ENCODE measurements around the gene COMT. TPM values are rescaled to one million over a fixed set of nuclear protein-coding genes. Genes with fewer than 3 reads are reported as not detected.
A peak's percentile ranks its signal among the peaks of the same experiment; 100 is the strongest.

Gene COMT
- total RNA-seq, 1 experiment from 2014 or later: 248 TPM

DNA sequence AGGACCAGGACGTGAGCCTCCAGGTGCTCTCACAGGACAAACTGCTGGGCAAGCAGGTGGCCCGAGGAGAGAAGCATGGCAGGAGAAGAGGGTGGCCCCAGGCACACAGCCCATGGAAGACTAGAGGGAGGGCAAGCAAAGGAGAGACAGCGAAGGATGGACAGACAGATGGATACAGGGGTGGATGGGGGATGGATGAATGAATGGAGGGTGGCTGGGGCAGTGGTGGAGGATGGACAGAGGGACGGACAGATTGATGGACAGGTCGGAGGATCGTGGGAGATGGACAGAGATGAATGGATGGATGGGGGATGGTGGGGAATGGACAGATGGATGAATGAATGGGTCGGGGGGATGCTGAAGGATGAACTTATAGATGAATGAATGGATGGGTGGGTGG is 52.4 kb downstream of the COMT start:
- DNase-seq (ENCODE audit: low read depth): no peak

DNA sequence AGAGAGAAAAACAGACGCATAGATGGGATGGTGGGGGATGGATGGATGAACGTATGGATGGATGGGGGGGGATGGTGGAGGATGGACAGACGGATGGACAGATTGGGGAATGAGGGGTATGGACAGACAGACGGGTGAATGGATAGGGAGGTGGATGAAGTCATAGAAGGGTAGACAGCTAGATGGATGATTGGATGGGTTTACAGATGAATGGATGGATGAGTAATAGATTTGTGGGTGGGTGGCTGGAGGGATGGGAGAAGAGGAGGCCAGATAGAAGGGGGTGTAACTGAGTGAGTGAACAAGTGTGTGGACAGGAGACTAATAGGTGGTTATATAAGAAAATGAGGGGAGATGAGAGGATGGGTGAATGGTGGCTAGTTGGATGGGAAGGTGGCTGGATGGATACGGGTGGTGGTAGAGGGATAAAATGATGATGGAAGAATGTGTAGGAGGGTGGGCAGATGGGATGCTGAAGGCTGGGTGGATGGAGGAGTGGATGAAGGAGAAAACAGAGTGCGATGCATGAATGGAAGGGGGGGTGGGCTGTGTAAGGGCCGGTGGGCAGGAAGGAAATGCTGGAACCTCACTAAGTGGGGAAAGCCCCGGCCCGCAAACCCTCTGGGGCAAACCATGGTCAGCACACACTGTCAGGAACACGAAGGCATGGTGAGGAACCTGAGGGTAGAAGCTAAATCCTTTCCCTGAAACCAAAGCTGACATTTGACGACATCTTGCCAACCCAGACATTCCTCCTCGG is 53.5 kb downstream of the COMT start:
- DNase-seq (ENCODE audit: low read depth): no peak

GRCh38 chr22:19995611-19996339 is 54.2 kb downstream of the COMT start:
- DNase-seq (ENCODE audit: low read depth): no peak

- no peak for DNase-seq (ENCODE audit: low read depth)
Measured at GRCh38 chr22:19996694-19997384, 55.3 kb downstream of the COMT start.

- DNase-seq (ENCODE audit: low read depth): no peak
Measured at GRCh38 chr22:19997561-19998231, 56.1 kb downstream of the COMT start.

- no peak for DNase-seq (ENCODE audit: low read depth)
Measured at GRCh38 chr22:19998232-19998951, 56.8 kb downstream of the COMT start.

DNA sequence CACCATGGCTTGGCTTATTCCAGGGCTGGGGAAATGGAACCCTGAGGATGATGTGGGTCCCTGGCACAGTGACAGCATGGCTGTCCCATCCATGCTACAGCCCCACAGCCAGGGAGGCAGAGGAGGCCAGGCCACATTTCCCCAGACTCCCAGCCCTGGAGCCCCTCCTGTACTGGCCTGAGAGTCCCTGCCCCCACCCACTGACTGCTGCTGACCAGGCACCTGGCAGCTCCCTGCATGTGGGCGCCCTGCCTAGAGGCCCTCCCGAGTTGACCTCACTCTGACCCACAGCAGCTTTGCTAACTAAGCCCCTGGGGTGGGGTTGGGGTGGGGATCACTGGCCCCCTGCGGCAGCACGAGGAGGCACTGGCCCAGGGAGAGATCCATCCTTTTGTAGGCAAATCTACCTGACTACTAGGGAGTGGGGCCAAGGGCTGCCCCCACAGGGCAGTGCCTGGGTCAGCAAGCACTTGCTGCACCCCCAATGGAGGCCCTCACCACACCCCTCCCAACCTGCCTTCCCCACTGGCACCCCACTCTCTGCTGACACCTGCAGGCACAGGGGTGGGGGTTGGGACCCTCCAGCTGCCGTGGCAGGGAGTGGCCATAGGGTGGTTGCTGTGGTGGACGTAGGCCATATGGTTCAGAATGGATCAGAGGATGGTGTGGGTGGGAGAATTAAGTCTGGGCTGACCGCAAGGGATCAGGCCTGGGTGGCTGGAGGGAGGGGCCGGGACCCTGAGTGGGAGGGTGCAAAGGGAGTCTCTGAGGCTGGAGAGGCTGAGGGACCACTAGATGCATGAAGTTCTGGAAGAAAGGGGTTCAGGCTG is 57.6 kb downstream of the COMT start:
- DNase-seq (ENCODE audit: low read depth): no peak

GRCh38 chr22:20000246-20001081 is 58.9 kb downstream of the COMT start:
- DNase-seq (ENCODE audit: low read depth): no peak

GRCh38 chr22:20001082-20001638 is 59.6 kb downstream of the COMT start:
- DNase-seq (ENCODE audit: low read depth): peak; percentile 43

DNA sequence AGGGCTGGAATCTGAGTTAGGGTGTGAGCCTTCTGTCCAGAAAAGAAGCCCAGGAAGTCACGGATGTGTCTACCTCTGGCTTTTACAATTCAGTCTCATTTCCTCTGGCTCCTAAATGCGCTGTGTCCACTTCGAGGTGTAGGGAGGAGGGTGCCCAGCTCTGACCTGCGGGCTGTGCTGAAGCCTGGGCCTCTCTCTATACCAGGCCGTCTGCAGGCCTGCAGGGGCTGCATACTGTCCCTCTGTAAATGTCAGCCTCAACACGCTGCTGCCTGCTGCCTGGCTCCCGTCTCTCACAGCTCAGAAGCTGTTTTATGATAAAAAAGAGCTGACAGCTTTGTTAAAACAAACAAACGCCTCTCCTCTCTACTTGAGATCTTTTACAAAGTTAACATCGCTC is 60.6 kb downstream of the COMT start:
- no peak for DNase-seq (ENCODE audit: low read depth)

DNA sequence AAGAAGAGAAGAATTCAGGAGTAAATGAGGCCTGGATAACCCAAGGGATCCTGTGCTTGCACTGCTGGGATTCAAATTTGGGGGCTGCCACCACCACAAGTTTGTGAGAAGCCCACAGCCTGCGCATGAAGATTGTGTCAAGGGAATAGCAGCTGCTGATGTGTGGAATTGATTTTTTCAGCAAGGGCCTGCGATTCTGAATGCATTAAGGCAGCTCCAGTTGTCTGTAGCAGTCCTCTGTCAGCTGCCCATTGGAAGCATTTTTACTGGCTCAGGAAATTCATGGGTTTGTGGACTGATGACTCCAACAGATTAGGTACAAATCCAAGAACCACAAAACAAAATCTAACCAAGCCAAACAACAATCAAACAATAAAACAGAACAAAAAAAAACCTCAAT is 61.1 kb downstream of the COMT start:
- DNase-seq (ENCODE audit: low read depth): no peak

- DNase-seq (ENCODE audit: low read depth): no peak
Measured at GRCh38 chr22:20003304-20003703, 61.7 kb downstream of the COMT start.

DNA sequence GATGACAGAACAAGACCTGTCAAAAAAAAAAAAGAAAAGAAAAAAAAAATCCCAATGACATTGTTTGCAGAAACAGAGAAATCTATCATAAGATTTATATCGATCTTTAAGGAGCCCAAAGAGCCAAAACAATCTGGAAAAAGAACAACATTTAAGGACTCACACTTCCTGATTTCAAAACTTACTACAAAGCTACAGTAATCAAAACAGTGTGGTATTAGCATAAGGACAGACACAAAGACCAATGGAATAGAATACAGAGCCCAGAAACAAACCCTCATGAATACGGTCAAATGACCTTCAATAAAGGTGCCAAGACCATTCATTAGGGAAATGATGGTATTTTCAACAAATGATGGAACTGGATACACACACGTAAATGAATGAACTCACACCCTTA is 62.9 kb downstream of the COMT start:
- no peak for DNase-seq (ENCODE audit: low read depth)

- DNase-seq (ENCODE audit: low read depth): no peak
Measured at GRCh38 chr22:20008221-20008995, 66.8 kb downstream of the COMT start.

DNA sequence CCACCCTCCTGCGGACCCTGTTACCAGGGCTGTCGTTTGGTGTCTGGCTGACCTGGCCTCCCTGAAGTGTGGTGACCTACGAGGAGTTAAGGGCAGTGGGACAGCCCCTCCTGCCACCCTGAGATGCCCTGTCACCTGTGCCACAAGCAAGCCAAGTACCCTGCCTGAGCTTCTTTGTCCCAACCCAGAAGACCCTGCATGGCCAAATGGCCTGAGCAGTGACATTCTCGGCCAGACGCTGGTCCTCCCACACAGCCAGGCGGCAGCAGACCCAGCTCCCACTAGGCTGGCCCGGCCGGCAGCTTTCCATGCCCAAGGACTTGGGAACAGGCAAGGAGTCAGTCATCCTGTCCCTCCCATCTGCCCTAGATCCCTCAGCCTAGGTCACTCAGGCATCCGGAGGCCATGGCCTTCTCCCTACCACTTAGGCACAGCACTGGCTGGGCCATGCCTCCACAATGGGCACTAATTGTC is 67.5 kb downstream of the COMT start:
- DNase-seq (ENCODE audit: low read depth): no peak

DNA sequence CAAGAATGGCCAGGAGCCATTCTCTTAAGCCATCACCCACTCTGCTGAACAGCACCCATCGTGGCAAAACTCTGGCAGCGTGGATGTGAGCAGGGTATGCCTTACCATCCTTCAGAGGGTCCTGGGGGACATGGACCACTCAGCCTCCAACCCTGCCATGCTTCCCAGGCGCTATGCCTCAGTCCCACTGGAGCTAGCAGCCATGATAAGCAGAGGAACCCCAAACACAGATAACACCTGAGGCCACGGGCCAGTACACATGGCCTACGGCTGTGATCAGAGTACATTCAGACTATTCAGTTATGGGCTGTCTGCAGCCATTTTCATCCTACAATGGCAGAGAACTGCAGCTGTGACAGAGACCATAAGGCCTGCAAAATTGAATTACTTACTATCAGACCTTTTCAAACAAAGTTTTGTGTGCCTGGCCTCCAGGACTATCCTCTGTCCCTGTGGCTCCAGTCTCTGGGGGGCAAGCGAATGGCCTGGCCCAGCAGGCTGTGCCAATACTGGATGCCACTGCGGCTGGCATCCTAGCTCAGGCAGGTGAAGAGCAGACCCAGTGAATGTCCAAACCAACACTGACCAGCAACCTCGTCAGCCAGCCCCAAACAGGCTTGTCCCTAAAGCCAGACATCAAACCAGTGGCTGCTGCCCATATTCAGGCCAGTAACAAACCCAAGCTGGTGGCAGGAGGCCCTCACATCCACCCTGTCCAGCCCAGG is 68.2 kb downstream of the COMT start:
- DNase-seq (ENCODE audit: low read depth): no peak

DNA sequence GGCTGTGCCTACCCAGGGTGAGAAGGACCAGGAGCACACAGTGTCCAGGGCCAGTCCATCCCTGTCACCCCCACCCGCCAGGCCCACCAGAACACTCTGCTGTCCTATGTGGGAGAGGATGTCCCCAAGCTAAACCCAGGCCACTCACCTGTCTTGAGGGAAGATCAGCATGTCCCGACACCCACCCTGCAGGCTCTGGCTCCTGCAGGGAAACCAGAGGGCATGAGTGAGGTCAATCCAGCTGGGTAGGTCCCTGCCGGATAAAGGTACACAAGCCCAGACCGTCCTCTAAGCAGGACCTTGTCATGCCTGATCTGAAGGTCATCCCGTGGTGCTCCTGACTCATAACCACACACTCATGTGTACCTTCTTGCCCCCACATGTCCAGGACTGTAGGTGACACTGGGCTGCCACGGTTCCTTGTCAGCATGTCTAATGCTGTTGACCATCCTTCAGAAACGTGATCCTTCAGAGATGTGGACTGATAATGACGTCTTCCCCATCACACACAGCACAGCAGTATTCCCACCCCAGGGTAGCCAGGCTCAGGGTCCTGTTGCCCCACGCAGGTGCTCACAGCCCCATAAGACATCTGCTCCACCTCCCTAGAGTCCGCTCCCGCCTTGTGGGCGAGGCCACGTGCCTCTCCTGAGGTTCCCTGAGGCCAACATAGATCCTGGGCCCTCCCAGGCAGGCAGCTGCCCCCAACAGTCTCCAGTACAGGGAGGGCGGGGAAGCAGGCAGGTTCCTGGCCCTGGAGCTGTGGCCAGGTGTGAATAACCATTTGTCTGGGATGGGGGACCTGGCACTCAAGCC is 68.9 kb downstream of the COMT start:
- DNase-seq (ENCODE audit: low read depth): no peak

All from M059J (cell line).